ENCODE data around the gene PRDM8.

DNA sequence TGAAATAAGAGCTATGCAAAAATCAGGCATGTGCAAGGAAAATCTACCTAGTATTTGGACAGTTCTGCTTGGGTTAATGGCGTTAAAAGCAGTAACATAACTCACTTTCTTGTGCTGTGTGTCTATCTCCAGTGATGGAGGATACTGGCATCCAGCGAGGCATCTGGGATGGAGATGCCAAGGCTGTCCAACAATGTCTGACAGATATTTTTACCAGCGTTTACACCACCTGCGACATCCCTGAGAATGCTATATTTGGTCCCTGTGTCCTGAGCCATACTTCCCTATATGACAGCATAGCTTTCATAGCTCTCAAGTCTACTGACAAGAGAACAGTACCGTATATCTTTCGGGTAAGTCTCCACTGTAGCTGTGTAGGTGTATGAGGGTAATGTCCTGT lies 2.6 kb downstream of the PRDM8 start:
- no peak for TF ChIP-seq POLR2A (IDR thresholded peaks at IDR 0.05)
- TF ChIP-seq, protein P1, sequence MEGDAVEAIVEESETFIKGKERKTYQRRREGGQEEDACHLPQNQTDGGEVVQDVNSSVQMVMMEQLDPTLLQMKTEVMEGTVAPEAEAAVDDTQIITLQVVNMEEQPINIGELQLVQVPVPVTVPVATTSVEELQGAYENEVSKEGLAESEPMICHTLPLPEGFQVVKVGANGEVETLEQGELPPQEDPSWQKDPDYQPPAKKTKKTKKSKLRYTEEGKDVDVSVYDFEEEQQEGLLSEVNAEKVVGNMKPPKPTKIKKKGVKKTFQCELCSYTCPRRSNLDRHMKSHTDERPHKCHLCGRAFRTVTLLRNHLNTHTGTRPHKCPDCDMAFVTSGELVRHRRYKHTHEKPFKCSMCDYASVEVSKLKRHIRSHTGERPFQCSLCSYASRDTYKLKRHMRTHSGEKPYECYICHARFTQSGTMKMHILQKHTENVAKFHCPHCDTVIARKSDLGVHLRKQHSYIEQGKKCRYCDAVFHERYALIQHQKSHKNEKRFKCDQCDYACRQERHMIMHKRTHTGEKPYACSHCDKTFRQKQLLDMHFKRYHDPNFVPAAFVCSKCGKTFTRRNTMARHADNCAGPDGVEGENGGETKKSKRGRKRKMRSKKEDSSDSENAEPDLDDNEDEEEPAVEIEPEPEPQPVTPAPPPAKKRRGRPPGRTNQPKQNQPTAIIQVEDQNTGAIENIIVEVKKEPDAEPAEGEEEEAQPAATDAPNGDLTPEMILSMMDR (IDR thresholded peaks at IDR 0.05) = no peak
- TF ChIP-seq POLR2AphosphoS5 (IDR thresholded peaks at IDR 0.05) = no peak
- TF ChIP-seq EP300 (IDR thresholded peaks at IDR 0.05) = no peak

All from sigmoid colon (tissue), 4 donors.